ENCODE data around the gene MLX. TPM values are rescaled to one million over a fixed set of nuclear protein-coding genes. Genes with fewer than 3 reads are reported as not detected.

Gene MLX
- total and polyA plus RNA-seq, 10 of the 15 experiments (the other 5 are each of a cell fraction or from before 2014, with no cell fraction given), result 34.4 to 65.0 (median 44.4) TPM

DNA sequence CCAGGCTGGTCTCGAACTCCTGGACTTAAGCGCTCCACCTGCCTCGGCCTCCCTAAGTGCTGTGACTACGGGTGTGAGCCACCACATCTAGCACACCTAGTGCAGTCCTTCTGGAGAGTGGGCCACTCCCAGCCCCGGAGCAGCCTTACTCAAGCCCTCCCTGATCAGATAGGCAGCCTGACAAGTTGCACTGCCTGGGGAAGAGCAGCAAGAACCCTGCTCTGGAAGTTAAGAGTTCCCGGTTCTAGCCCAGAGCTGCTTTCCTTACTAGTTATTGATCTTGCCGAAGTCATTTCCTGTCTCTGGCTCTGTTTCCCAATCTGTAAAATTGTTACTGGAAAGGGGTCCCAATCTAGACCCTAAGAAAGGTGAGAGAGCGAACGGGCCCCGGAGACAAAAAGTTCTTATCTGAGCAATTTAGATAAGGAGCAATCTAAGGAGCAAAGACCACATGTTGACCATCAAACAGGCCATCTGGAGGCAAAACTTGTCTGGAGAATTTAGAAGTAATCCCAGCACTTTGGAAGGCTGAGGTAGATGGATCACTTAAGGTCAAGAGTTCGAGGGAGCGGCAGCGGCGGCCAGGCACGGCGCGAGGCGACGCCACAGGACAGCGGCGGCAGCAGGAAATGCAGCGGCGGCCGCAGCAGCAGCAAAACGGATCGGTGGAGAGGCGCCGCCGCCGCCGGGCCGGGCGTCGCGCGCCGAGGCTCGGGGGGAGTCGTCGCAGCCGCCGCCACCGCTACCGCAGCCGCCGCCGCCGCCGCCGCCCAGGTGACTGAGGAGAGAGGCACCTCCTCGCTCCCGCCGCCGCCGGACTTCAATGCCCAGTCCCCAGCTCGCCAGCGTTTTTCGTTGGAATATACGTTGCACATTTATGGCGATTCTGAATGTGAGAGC is 35.2 kb upstream of the MLX start:
- Histone ChIP-seq H3K9ac (ENCODE audit: control insufficient read depth, insufficient read depth, low read length) (peak overlapping the region; percentile 51; the same call in 1 of the 2 replicates), H3K4me3 (peak overlapping the region; percentile 53; the same call in 1 of the 2 replicates), H3K36me3 (ENCODE audit: control insufficient read depth in 2 of 2, insufficient read depth in 2 of 2, low read length in 1 of 2) (no peaks in the 10 kb centered on the region), H3K27me3 (replicated peaks in 1 of 2; ENCODE audit: control insufficient read depth in 2 of 2, insufficient read depth in 2 of 2, low read length in 1 of 2) (no peaks in the 10 kb centered on the region), H3K27ac (ENCODE audit: control insufficient read depth, insufficient read depth) (peak overlapping the region; percentile 39), H3K4me2 (ENCODE audit: control insufficient read depth, insufficient read depth) (peak overlapping the region; percentile 79), H3K9me3 (replicated peaks; ENCODE audit: control insufficient read depth, insufficient read depth, low read length) (no peaks in the 10 kb centered on the region), H3K79me2 (ENCODE audit: control insufficient read depth, insufficient read depth, low read length) (peaks cover 3% of the 10 kb centered on the region), H2AFZ (ENCODE audit: control insufficient read depth, low read depth, low read length) (peak overlapping the region; percentile 87), H3K4me1 (ENCODE audit: control insufficient read depth, insufficient read depth, low read length) (peaks cover 29% of the 10 kb centered on the region), H4K20me1 (ENCODE audit: control insufficient read depth, insufficient read depth) (no peaks in the 10 kb centered on the region)
- POLR2A ChIA-PET, result interaction anchor here (0.6 to 1.3 kb wide), 9 partner anchors 9 to 566 kb away, joined by 3 to 9 read pairs (median 5); partner anchors contain the start of gene PSMC3IP
- DNase-seq (ENCODE audit: low read depth, low spot score) (no peak), FAIRE-seq (no peak), ATAC-seq (peak; percentile 35)
- BruUV-seq (replicated peaks), result no TSS peak
- RAD21 ChIA-PET (ENCODE audit: unreplicated experiment), result interaction anchor here (1.2 to 1.9 kb wide), 3 partner anchors 47 to 128 kb away, joined by 4 to 9 read pairs (median 5); no protein-coding TSS in a partner anchor
- SMC1A ChIA-PET (ENCODE audit: uncharacterized antibody, unreplicated experiment), result interaction anchor here (0.8 to 2.3 kb wide), 3 partner anchors 19 to 242 kb away, joined by 3 to 5 read pairs (median 3); no protein-coding TSS in a partner anchor
- in situ Hi-C loops (cut with MboI) (no loop called here), intact Hi-C loops (cut with micrococcal nuclease; ENCODE audit: unreplicated experiment) (no loop called here)
- WGBS (ENCODE audit: insufficient coverage, insufficient replicate concordance, low lambda C conversion rate, missing lambda C conversion rate), result 27% methylated on average over 36 of the region's 60 CpGs
- CTCF ChIA-PET, result interaction anchor here (1.0 to 2.6 kb wide), 8 partner anchors 11 to 105 kb away, joined by 3 to 10 read pairs (median 6); partner anchors contain the start of gene PSMC3IP
- peak; percentile 32 to 53 (median 47); a peak in 4 of 6 replicates for TF ChIP-seq CTCF (IDR thresholded peaks at IDR 0.05 in 2 of 3, conservative IDR thresholded peaks at IDR 0.05 in 1 of 3; ENCODE audit: control insufficient read depth in 2 of 3, extremely low read depth in 1 of 3, insufficient read depth in 1 of 3, low read depth in 3 of 3, low read length in 3 of 3)
- peak; percentile 70 for TF ChIP-seq NKRF (conservative IDR thresholded peaks at IDR 0.05)
- no peak for TF ChIP-seq SIX5 (IDR thresholded peaks at IDR 0.05; ENCODE audit: low read depth, low read length, severe bottlenecking)
- no peak for TF ChIP-seq HDAC6 (IDR thresholded peaks at IDR 0.05; ENCODE audit: unreplicated experiment)
- TF ChIP-seq POLR2AphosphoS5 (IDR thresholded peaks at IDR 0.05; ENCODE audit: low read length), result no peak
- peak; percentile 81 for TF ChIP-seq IKZF1 (conservative IDR thresholded peaks at IDR 0.05)
- TF ChIP-seq ZNF687 (IDR thresholded peaks at IDR 0.05), result peak; percentile 83
- no peak for TF ChIP-seq PRDM15 (CRISPR knock-in tag; IDR thresholded peaks at IDR 0.05)
- no peak for TF ChIP-seq BCL11A (IDR thresholded peaks at IDR 0.05; ENCODE audit: low read depth, low read length)
